ENCODE results near the gene ST3GAL5.
A peak's percentile ranks its signal among the peaks of the same experiment; 100 is the strongest.

Gene ST3GAL5

DNA sequence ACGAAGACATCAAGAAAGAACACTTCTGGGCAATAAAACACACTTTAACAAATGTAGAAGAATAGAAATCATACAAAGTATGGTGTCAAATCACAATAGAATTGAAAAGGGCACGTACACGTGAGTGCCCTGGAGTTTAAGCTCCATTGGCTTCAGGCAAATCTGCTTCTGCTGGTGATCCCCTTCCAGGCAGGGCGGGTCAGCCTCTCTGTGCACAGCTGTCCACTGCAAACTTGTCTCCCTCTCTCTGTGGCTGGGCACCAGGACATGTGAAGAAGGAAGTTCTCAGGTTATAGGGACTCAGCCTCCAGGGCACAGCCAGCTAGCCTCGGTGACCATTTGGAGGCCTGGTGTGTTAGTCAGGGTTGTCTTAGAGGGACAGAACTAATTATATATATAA is 66.0 kb downstream of the ST3GAL5 start:
- no peak overlapping the region for H3K27ac Mint-ChIP-seq
- ATAC-seq = no peak
- no peak for DNase-seq
- H3K4me1 Mint-ChIP-seq = peaks cover 10% of the 10 kb centered on the region
- H3K4me3 Mint-ChIP-seq = no peak overlapping the region
- H3K9me3 Mint-ChIP-seq = no peaks in the 10 kb centered on the region
- no peaks in the 10 kb centered on the region for H3K27me3 Mint-ChIP-seq

DNA sequence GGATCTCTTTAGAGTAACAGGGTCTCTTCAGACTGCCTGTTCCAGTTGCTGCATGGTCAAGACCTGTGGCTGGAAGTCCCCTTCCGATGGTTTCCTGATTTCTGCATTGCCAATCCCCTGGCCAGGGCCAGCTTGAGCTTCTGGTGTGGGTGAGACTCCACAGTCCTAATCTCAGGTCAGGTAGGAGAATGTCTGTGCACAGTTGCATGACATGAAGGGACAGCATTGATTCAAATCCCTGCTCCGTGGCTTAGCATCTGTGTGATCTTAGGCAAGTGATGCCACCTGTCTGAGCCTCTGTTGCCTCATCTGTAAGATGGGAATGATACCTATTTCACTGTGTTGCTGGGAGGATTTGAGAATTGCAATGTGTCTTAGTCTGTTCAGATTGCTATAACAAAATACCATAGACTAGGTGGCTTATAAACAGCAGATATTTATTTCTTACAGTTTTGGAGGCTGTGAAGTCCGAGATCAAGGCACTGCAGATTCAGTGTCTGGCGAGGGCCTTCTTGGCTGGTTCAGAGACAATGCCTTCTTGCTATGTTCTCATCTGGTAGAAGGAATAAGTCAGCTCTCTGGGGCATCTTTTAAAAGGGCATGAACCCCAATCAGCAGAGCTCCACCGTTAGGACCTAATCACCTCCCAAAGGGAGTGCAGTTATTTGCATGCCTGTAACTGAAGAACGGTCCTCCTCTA is 68.8 kb downstream of the ST3GAL5 start:
- DNase-seq (no peak), ATAC-seq (no peak)
- Mint-ChIP-seq H3K27ac (no peak overlapping the region), H3K4me3 (no peak overlapping the region), H3K27me3 (no peaks in the 10 kb centered on the region), H3K9me3 (no peaks in the 10 kb centered on the region), H3K4me1 (no peaks in the 10 kb centered on the region)

DNA sequence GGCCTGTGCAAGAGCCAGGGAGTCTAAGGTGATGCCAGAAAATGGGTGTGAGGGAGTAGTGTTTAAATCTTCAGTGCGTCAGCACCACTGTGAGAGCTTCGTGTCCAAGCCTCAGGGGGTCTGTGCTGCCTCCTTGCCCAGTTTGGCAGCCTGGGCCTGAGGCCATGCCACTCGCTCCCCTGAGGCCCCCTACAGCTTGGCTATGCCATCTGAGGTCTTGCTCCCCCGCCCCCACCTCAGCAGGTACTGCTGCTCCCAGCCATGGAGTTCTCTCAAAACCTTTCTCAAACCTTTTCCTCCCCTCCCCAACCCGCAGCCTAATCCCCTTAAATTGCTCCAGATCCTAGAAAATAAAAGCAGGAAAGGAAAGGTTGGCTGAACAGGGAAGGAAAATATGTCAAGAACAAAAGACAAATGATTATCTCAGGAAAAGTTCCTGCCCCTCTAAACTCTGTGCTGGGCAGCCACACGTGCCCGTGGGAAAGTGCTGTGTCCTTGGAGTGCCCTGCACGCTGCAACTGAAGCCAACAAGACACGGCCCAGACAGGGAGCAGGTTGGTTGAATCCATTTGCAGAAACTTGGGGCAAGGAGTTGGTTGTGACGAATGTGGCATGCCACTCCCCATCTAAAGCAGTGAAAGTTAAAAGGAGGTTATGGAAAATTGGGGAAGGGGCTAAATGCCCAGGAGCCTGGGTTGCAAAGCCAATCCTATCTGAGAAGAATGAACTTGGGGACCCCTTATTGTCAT is 73.8 kb downstream of the ST3GAL5 start:
- ATAC-seq (no peak), DNase-seq (no peak)
- Mint-ChIP-seq H3K27me3 (no peaks in the 10 kb centered on the region), H3K4me3 (no peak overlapping the region), H3K9me3 (no peaks in the 10 kb centered on the region), H3K4me1 (no peaks in the 10 kb centered on the region), H3K27ac (no peak overlapping the region)

DNA sequence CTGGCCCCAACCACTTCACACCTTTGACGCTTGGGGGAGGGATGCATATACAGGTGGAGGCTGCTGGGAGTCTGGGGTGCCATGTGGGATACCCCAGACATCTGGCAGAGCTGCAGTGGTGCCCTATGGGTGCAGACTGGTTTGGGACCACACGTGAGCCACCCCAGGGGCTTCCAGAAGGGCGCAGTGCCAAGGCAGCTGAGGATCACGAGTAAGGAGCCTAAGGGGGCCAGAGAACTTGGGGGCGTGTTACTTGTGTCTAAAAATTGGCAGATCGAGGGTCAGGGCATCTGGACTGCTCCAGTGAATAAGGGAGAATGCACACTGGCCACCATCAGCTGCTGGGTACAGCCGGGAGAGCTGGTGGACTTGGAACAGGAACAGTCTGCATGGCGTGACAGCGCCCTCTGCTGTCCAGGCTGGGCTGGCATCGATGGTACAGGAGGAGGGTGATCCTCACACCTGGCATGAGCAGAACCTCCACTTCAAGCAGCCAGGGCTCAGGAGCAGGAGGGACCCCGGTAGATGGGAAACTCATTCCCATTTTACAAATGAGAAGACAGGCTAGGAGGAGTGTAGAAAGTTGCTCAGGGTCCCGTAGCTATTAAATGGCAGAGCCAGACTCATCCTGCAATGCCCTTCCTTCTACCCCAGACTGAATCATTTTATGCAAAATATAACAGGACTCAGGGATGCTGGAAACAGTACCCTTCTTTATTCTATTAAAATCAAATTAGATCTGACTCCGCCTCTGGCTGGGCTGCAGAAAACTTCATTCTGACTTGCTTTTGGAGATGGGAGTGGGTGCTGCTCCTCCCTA is 74.6 kb downstream of the ST3GAL5 start:
- Mint-ChIP-seq H3K4me1 (no peaks in the 10 kb centered on the region), H3K9me3 (no peaks in the 10 kb centered on the region), H3K27me3 (no peaks in the 10 kb centered on the region), H3K27ac (no peak overlapping the region), H3K4me3 (no peak overlapping the region)
- peak; percentile 93 for ATAC-seq
- peak; percentile 82 to 83 for DNase-seq

DNA sequence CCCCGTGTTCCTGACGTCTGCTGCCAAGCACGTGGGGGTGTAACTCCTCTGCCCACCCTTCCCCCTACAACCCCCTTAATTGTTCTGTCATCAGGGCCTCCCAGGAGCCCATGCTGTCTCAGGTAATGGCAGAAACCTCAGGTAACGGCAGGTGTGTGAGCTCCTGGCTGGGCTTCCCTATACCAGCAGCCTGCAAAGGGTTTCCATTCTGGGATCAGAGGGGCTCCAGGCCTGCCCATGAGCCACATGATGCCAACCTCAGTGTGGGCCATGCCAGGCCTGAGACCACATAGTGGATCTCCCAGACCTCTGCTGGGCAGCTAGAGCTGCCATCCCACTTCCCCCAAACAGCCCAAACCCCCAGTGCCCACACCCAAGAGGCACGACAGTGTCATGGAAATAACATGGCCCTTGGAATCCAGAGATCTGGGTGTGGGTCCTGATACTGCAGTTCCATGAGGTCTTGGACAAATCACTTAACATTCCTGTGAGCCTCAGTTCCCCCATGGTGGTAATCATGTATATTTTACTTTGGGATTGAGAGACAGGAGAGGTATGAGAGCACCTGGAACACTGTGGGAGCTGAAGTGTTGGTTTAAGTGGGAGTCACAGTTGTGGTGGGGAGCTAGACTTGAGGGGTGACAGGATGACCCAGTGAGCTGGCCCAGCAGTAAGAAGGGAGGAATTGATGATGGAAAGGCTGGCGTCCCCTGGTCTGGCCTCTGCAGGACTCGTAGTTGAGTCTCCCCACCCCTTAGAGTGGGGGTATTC is 75.4 kb downstream of the ST3GAL5 start:
- Mint-ChIP-seq H3K27me3 (no peaks in the 10 kb centered on the region), H3K4me1 (no peaks in the 10 kb centered on the region), H3K27ac (peak overlapping the region in 1 of 2 donors; percentile 28), H3K9me3 (no peaks in the 10 kb centered on the region), H3K4me3 (no peak overlapping the region)
- DNase-seq (no peak), ATAC-seq (no peak)

DNA sequence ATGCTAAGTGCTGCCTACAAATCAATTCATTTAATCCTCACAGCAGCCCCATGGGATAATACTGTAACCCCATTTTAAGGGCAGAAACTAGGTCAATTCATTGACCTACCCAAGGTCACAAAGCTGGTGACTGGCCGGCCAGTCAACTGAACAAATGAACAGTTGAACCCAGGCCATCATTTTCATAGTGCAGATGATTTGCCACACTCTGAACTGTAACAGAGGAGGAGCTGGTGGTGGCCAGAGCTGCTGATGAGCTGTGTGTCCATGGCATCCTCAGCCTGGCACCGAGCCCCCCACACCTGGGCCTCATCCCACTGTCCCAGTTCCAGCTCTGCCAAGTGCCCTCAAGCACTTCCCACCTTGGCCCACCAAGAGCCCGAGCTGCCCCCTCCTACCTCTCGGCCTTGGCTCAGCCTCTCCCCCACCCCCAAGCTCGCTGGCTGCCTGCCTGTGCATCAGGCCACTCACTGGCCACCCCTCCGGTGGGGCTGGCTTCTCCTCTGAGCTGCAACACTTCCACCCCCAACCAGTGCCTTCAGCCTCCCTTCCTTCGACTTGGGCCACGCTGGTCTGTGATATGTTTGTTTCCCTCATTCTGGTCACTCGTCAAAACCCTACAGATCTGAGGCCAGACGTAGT is 76.6 kb downstream of the ST3GAL5 start:
- Mint-ChIP-seq H3K4me3 (no peak overlapping the region), H3K27ac (no peak overlapping the region), H3K9me3 (no peaks in the 10 kb centered on the region), H3K27me3 (no peaks in the 10 kb centered on the region), H3K4me1 (no peaks in the 10 kb centered on the region)
- ATAC-seq (no peak), DNase-seq (no peak)

DNA sequence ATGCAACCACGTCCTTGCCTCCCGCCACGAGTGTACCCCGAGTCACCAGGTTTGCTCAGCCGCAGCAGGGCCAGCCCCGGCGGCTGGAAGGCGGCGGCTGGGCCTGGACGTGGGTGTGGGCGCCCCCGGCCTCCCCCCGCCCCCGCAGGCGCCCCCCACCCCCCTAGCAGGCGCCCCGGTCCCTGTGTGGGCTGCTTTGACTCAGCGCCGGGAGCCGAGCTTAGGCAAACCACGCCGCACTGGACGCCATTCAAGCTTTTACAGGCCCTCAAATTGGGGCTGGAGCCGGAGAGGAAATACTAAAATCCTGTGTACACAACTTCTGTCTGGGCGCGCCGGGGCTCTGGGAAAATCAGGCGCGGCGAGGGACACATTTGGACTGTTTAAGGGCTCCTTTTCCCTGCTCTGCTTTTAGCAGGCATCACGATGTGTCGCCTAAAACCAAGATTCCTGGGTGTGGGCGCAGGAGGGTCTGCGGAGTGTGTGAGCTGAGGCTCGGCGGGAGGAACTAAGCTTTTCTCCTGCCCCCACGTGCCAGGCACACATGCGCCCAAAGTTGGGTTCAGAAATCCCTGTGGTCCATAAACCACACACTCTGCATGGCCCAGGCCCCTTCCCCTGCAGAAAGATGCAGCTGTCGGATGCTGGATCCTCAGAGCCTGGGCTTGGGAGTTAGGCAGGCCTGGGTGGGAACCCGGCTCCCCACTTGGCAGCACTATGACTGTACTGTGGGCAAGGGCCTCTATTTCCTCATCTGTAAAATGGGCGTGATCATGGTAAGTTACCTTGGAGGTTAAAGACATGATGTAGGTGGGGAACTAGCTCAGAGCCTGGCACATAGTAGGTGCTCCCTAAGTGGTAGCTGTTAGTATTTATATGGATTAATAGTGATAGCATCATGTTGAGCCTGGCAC is 77.4 kb downstream of the ST3GAL5 start:
- DNase-seq (no peak), ATAC-seq (no peak)
- no peak overlapping the region for H3K4me3 Mint-ChIP-seq
- H3K4me1 Mint-ChIP-seq = no peaks in the 10 kb centered on the region
- no peak overlapping the region for H3K27ac Mint-ChIP-seq
- H3K9me3 Mint-ChIP-seq = no peaks in the 10 kb centered on the region
- H3K27me3 Mint-ChIP-seq = no peaks in the 10 kb centered on the region

DNA sequence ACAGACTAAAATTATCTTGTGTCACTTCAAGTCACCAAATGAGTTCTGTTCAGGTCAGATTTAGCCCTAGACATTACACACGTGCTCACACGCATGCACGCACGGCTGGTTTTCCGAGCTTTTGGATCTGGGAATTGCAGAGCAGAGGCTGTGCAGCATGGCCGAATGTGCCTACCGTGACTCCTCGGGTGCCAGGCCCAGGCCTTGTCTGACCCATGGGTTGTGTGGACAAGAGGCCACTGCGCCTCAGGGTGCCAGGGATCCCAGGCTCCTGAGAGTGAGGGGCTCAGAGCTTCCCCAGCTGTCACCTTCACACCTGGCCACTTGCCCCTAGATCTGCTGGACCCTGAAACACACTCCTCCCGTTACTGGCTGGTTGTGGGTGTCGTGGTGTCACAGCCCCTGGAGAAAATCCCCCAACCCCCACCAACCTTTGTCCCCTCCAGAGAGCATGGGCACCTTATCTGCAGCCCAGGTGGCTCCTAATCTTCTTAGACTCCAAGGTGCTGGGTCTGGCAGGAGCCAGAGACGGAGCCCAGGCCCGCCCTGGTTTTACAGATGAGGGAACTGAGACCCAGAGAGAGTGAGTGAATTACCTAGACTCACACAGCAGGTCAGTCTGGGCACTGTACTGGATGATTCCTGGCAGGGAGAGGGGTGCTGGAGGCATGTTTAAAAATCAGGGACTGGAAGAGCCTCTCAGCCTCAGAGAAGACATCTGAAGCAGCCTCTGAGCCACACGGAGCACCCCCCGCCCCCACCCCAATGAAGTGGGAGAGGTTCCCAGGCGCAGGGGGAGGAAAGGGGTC is 78.2 kb downstream of the ST3GAL5 start:
- DNase-seq = no peak

DNA sequence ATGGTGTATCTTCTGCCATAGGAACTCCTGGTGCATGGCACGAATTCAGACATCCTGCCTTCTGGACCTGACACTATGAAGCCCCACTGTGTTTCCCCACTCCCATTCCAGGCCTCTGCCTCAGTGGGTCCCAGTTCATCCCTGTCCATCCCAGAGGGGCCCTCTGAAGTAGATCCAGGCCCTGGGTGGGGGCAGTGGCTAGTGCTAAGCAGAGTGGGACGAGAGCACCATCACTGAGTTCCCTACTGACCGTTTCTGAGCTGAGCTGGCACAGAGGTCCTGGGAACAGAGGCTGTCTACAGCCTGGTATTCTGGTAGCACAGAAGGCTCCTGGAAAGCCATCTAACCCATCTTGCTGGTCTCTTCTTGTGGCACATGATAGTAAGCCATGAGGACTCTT is 81.0 kb downstream of the ST3GAL5 start:
- H3K4me1 Mint-ChIP-seq = peaks cover 11% of the 10 kb centered on the region
- no peak overlapping the region for H3K27ac Mint-ChIP-seq
- no peak for ATAC-seq
- no peak overlapping the region for H3K4me3 Mint-ChIP-seq
- no peaks in the 10 kb centered on the region for H3K27me3 Mint-ChIP-seq
- no peaks in the 10 kb centered on the region for H3K9me3 Mint-ChIP-seq
- DNase-seq = no peak

More for the DNA sequence above, 78.2 kb downstream of the ST3GAL5 start:
- Mint-ChIP-seq H3K4me1 (no peaks in the 10 kb centered on the region), H3K27ac (no peak overlapping the region), H3K9me3 (no peaks in the 10 kb centered on the region), H3K4me3 (no peak overlapping the region), H3K27me3 (no peaks in the 10 kb centered on the region)
- ATAC-seq = no peak

DNA sequence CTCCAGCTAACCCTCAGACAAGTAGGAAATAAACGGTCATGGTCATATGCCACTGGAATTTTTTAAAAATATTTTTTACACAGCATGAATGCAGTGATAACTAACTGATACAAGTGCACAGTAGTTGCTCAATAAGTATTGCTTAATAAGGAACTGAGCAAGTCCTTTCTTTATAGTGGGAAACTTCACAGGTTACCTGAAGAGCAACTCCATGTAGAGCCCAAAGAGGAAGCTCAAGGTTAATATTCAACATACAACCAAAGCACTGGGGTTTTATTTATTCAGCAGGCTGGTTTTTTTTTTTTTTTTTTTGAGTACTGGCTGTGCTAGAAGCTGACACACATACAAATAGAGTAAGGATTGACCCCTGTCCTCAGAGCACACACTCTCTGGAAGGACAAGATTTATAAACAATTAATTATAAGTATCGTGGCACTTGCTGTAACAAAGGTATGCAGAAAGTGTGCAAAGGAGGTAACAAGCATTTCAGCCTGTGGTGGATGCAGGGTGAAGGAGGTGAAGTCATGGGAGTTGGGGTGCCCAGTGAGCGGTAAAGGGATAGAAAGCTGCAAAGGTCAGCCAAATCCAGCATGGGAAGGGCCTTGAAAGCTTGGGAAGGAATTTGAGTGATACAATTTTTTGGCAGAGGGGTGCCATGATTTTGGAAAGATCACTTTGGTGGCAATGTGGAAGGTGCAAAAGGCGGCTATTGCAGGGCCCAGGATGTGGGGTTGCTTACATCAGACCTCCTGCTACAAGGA is 82.3 kb downstream of the ST3GAL5 start:
- no peak for DNase-seq
- H3K27ac Mint-ChIP-seq = no peak overlapping the region

DNA sequence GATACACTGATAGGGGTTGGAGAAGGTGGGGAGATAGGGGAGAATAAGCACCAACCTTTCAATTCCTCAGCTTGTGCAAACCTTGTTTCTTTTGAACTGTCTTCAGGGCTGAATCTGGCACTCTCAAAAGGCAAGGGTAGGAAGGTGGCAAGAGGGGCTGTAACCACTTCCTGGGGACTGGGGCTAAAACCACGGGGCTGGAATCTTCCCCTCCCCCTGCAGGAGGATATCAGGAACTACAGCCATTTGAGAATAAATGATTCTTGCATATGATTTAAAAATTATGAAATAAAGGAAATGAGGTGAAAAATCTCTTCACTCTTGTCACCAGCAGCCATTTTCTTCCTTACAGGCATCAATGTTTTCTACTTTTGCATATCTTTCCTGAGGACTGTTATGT is 84.2 kb downstream of the ST3GAL5 start:
- ATAC-seq (peak; percentile 76), DNase-seq (peak; percentile 23 to 45)
- peaks cover 7 to 12% of the 10 kb centered on the region in 2 donors for H3K9me3 Mint-ChIP-seq
- no peak overlapping the region for H3K4me3 Mint-ChIP-seq
- peak overlapping the region in 1 of 2 donors; percentile 40 for H3K27ac Mint-ChIP-seq
- peaks cover 4% of the 10 kb centered on the region for H3K27me3 Mint-ChIP-seq
- peaks cover 14% of the 10 kb centered on the region for H3K4me1 Mint-ChIP-seq

More for the DNA sequence above, 82.3 kb downstream of the ST3GAL5 start:
- Mint-ChIP-seq H3K27me3 (no peaks in the 10 kb centered on the region), H3K9me3 (peaks cover 0 to 4% of the 10 kb centered on the region in 2 donors), H3K4me1 (peaks cover 11% of the 10 kb centered on the region), H3K4me3 (no peak overlapping the region)
- ATAC-seq = no peak

DNA sequence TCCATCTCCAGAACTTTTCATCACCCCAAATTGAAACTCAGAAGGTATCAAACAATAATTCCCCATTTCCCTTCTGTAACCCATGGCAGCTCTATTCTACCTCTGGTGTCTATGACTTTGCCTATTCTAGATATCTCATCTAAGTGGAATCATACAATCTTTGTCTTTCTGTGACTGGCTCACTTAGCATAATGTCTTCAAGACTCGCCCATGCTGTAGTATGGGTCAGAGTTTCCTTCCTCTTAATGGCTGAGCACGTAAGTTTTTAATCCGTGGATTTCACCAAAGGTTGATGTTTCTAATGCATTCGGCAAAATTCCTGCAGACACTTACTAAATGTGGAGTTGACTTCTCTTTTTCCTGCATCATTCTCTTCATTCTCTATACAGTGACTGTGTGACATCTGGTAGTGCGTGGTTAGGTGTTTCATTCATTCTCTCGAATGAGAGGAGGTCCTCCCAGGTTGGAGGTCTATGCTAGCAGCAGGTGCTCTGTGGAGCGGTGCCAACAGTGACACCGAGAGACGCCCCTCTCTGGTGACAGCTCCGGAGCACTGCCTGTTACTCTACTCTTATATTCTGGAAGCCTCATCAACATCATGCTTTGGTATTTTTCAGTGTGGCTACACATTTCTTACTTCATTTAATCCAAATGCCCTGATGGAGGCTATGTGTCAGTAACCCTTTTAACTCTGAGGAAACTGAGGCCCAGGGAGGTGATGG is 84.9 kb downstream of the ST3GAL5 start:
- Mint-ChIP-seq H3K4me3 (no peak overlapping the region), H3K27ac (no peak overlapping the region), H3K4me1 (peaks cover 17% of the 10 kb centered on the region), H3K9me3 (peaks cover 7 to 12% of the 10 kb centered on the region in 2 donors), H3K27me3 (peaks cover 7% of the 10 kb centered on the region)
- ATAC-seq = no peak
- DNase-seq = no peak

Data from stimulated activated naive CD8-positive, alpha-beta T cell treated with anti-CD3 and anti-CD28 coated beads, Interleukin-15, amount 100 ng/mL, for 72 hours (primary cell).